Astrocyte of the hippocampus (primary cell): ENCODE results near the gene ADAMTSL3.
A peak's percentile ranks its signal among the peaks of the same experiment; 100 is the strongest.

Experiments
- DNase-seq: peaks from one replicate; pipeline ENCODE4 v3.0.0; 2011; ENCODE audit warnings: low read depth, low spot score

ADAMTSL3 gene

GRCh38 chr15:83917432-83917831 lies 263.5 kb downstream of the ADAMTSL3 start:
- DNase-seq = no peak

- no peak for DNase-seq
Observed at GRCh38 chr15:83918011-83918410, 264.1 kb downstream of the ADAMTSL3 start.

- DNase-seq = no peak
Observed at GRCh38 chr15:83919319-83919830, 265.5 kb downstream of the ADAMTSL3 start.

GRCh38 chr15:83919978-83920510 lies 266.1 kb downstream of the ADAMTSL3 start:
- no peak for DNase-seq

- no peak for DNase-seq
Observed at GRCh38 chr15:83922649-83923294, 268.8 kb downstream of the ADAMTSL3 start.

- peak; percentile 15 for DNase-seq
Observed at GRCh38 chr15:83926116-83926515, 272.2 kb downstream of the ADAMTSL3 start.

GRCh38 chr15:83927704-83928391 lies 273.9 kb downstream of the ADAMTSL3 start:
- DNase-seq = no peak

- no peak for DNase-seq
Observed at GRCh38 chr15:83928392-83928734, 274.4 kb downstream of the ADAMTSL3 start.

- DNase-seq = no peak
Observed at GRCh38 chr15:83928878-83929418, 275.0 kb downstream of the ADAMTSL3 start.

- no peak for DNase-seq
Observed at GRCh38 chr15:83929619-83930018, 275.7 kb downstream of the ADAMTSL3 start.

- no peak for DNase-seq
Observed at GRCh38 chr15:83930392-83931212, 276.7 kb downstream of the ADAMTSL3 start.

- DNase-seq = no peak
Observed at GRCh38 chr15:83935774-83936173, 281.9 kb downstream of the ADAMTSL3 start.

- no peak for DNase-seq
Observed at GRCh38 chr15:83940136-83940535, 286.2 kb downstream of the ADAMTSL3 start.

- no peak for DNase-seq
Observed at GRCh38 chr15:83943043-83943442, 289.1 kb downstream of the ADAMTSL3 start.

GRCh38 chr15:83943849-83944404 lies 290.0 kb downstream of the ADAMTSL3 start:
- no peak for DNase-seq

- DNase-seq = no peak
Observed at GRCh38 chr15:83947156-83947555, 293.2 kb downstream of the ADAMTSL3 start.

- DNase-seq = peak; percentile 5
Observed at GRCh38 chr15:83954506-83954905, 300.6 kb downstream of the ADAMTSL3 start.

- DNase-seq = no peak
Observed at GRCh38 chr15:83955806-83956265, 301.9 kb downstream of the ADAMTSL3 start.

- no peak for DNase-seq
Observed at GRCh38 chr15:83956887-83957286, 303.0 kb downstream of the ADAMTSL3 start.

GRCh38 chr15:83959477-83959876 lies 305.6 kb downstream of the ADAMTSL3 start:
- DNase-seq = no peak

GRCh38 chr15:83960192-83960829 lies 306.4 kb downstream of the ADAMTSL3 start:
- DNase-seq = no peak
